SHP77 (cell line): ENCODE results near the gene G6PC2.
A peak's percentile ranks its signal among the peaks of the same experiment; 100 is the strongest.
"Not testable (repeated sequence)": the region's sequence is repeated elsewhere in the genome, so short reads cannot be mapped to it uniquely, and the experiment has no call there.

Experiments used
- DNase-seq, 2 experiments: peaks; one replicate each; lab custom pipeline; 2025; lab: John Stamatoyannopoulos, UW

Gene G6PC2

DNA sequence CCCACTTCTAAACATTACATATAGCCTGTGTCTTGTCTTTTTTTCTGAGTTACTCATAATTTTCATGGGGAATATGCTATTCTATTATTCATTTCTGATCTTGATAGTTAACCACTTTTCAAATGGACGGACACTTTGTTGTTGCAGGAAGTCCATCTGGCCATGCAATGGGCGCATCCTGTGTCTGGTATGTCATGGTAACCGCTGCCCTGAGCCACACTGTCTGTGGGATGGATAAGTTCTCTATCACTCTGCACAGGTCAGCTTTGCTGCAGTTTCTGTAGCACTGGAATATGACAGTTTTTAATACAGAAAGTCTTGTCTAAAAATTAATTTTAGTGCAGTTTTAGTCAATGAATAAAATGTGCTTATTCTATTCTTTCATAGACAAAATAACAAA is 3.3 kb downstream of the G6PC2 start:
- no peak for DNase-seq

DNA sequence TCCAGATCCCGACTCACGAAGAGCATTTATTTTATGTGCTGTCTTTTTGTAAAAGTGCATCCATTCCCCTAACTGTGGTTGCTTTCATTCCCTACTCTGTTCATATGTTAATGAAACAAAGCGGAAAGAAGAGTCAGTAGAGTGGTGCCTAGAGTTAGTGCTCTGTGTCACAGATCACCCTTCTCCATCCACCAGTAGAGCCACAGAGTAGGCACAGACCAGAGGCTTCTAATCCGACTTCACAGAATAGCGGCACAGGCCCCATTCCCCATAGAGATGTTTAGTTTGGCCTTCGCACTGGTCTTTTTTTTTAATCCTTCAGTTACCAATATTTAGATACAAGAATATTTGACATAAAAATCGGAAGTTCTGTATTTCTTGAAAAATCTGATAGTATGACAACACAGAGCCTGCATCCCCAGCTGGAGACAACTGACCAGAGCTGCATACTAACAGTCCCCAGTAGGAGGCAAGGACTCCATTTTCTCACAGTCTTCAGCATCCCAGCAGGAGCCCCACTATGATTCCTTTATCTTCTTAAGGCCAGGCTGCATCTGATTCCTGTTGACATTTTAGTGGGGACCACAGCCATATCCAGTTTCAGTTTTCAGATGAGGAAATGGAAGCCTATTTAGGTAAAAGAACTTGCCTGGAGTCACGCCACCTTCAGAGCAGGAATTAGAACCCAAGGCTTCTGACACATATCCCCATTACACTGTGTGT is 7.0 kb downstream of the G6PC2 start:
- no peak for DNase-seq

DNA sequence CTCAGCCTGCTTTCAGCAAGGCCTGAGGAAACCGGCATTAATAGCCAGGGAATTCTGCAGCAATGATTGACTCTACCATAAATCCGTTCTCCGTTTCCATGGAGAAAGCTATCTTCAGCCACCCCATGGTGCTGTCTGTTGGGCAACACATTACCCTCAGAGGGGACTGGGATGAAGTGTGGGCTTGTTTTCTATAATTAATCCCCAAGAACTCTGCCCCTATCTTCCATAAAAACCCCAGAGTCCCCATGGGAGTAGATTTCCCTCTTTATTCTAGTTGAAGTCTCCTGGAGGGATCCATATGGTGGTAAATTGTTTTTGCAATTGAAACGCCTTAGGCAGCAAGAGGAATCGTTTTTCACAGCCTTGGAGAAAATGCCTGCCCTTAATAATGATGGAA is 9.2 kb downstream of the G6PC2 start:
- no peak for DNase-seq

DNA sequence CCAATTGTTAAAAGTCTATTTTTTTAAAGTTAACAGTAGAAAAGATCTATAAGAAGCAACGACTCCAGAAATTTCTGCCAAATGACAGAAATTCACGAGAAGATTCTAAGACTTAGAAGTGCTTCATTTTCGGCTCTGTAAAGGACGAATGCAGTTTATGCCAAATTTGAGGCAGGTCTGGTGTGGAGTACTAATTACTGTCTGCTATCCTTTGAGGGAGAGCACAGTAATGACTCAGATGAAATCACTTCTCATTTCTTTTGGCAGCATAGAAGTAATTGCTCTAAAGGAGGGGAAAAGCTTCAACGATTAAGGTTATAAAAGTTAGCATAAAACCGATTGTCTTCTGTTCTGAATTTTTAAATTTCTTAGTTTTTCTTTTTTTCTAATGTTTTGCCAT is 11.4 kb downstream of the G6PC2 start:
- no peak for DNase-seq

DNA sequence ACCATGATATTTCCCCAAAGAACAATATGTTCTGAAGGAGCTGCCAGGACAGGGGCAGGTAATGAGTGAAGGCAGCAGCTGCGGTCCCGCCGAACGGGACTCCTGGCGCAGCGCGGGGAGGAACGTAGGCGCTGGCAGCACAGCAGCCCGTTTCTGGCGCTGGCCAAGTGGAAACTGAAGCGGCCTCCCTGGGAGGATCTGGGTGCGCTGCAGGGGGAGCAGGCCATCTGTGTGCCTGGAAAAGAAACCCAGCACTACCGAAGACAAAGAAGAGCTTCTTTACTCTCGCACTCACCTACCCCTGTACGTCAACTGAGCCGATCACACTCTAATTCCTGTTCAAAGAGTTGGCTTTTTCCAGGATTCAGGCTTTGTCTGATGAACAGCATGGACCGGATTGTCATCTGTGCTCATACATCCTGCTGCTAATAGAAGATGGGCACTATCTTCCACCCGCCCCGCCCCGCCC is 11.8 kb downstream of the G6PC2 start:
- peak; percentile 13 to 45 for DNase-seq

DNA sequence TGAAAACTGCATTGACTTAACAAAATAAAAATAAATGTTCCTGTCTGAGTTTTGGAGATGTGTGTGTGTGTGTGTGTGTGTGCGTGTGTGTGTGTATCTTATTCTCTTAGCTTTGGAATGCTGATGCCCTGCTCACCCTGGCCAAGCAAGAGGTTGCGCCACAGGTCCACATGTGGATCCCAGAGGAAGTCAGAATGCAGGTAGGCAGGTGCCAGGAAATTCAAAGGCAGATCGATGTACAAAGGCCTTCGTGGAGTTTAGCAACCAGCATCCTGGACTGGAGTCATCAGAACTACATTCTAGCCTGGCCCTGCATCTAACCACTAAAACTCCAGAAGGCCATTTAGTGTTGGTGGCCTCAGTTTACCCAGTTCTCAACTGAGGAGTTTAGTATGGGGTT is 12.4 kb downstream of the G6PC2 start:
- no peak for DNase-seq

DNA sequence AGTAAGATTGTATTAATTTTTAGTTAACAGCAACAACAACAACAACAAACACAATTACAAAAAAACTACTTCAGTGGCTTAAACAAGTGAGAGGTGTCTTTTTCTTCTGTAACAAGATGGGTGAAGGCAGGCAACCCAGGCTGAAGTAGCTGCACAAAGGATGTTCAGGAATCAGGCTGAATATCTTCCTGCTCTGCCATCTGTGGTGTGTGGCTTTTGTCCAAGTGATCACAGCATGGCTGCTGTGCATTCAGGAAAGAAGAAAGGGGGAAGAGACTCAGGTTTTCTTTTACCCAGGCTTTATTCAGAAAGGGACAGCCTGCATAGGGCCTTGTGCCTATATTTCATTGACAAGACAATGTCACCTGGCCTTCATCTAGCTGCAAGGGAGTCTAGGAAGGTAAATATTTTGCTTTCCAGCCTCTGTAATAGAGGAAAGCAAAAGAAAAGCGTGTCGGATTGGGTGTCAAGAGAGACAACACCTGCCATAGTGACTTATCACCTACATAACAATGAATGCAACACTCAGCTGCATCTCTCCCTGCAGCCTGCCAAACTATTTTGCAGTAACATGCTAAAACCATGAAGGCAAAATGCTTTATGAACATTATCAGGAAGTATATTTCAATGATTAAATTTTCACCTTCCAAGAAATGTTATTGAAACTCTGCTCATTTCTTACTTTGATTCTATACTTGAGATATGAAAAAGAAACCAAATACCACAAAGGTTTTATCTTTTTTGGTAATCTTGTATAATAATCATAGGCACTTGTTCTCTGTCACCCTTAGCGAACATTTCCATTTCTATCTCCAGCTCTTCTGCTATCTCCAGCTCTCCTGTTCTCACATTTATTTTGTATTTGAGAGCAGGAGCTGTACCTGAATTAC is 14.6 kb downstream of the G6PC2 start:
- no peak for DNase-seq

DNA sequence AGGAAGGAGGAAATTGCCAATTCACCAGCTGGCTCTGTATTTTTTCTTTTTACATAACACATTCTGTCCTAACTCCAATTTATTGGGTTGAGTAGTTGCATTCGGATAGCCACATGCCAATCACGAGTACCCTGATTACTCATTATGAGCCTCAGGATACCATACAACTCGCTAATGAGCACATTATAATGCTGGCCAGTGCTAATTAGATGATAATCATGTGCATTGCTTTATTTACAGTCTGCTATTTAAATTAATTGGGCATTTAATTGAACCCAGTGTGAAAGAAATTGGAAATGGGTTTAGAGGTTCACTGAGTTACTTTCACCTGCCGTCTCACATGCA is 15.2 kb downstream of the G6PC2 start:
- DNase-seq: no peak

DNA sequence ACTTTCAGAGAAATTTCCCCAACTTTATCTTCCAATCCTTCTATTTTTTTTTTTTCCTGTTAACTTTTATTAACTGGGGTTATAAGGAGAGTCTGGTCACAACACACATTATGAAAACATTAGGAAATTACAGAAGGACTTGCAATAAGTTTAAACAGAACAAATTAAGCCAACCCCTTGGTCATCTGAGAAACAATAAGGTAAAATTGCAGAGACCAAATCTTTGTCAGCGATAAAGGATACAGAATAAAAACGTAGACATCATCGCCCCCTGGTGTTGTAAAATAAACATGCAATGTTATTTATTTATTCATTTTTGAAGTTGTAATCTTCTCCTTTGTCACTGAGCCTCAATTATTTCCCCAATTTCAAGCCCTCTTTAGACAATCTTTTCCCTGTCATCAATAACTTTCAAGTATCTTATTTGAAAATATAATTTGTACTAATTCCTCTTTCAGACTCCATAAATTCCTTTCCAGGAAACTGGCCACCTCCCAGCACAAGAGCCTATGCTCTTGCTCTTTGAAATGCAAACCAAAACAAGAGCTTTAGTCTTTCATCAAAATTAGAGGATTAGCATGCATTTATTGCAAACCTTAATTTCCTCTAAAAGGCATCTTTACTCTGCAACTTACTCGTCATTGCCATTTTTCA is 19.5 kb downstream of the G6PC2 start:
- DNase-seq: no peak

DNA sequence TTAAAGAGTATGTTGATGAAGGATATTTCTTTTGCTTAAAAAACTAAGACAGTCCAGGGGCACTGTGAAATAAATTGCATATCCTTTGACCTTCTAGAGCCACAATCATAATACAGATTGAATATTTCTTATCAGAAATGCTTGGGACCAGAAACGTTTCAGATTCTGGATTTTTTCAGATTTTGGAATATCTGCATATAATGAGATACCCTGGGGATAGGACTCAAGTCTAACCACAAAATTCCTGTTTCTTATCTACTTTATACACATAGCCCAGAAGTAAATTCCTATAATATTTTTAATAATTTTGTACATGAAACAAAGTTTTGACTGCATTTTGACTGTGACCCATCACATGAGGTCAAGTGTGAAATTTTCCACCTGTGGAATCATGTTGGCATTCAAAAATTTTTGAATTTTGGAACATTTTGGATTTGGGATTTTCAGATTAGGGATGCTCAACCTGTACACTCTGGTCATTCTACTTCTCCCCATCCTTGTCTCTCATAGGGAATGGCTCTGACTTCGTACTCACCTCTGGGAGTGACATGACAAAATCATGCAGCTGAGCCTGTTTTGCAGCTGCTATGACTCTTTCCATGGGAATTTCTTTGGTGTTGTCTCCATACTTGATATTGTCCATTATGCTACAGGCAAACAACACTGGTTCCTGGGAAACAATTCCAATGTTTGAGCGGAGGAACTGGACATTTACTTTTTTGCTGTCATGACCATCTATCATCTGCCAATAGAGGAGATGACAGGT is 25.7 kb downstream of the G6PC2 start:
- no peak for DNase-seq

DNA sequence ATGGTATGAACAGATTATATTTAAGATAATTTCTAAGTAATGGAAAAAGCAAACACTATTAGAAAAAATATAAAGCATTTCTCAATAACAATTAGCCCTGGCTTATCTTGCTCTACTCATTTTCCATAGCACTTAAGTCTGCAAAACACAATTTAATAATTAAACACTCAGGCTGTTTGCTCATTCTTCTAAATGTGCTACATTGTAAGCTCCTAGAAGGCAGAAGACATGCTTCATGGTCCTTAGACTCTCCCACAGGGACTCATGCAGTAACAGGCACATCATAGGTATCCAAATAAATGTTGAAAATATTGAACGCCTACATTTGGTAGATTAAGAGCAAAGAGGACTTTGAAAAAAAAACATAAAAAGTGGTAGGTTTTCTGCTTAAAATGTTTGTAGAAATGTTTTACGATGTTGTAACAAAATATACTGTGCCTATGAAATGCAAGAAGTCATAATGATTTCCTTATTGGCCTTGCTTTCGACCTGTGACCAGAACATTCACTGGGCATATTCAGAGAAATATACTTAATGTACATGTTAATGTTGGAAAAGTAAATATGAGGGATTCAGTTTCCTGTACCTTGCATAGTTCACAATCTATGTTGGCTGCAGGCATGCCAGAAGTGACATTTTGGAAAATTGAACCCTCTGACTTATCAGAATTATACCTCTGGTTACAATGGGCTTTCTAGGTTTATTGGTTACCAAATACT is 27.2 kb downstream of the G6PC2 start:
- DNase-seq: no peak

DNA sequence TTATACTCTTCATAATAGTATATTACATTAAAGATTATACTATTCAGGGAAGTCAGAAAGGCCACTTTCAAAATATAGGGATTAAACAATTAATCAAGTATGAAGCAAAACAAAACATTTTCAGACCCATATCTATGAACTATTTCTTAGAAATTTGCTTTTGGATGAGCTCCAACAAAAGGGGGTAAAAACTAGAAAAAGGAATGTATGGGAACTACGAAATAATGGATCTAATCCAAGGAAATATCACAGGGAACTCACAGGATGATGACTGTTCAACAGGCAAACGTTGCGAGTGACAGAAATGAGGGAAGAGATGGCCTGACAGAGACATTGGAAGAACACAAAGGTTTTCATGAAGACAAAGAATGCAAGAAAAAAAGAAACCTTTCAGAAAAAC is 27.9 kb downstream of the G6PC2 start:
- no peak for DNase-seq

DNA sequence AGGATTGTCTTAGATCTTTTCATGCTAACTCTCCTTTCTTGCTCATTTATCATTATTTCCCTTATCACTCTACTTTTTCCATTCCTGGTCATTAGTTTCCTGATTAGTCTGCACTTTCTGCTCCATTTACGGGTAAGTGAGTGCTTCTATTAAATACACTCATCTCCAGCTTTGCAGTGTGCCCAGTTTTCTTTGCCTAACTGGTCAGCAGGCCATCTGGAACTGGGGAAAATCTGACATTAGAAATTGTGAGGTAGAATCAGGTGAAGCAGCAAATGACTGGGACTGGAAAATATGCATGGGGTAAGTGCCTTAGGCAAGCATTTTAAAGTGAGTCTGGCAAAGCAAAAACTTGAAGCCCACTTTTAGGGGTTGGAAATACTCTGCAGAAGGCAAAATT is 29.2 kb downstream of the G6PC2 start:
- DNase-seq: no peak

DNA sequence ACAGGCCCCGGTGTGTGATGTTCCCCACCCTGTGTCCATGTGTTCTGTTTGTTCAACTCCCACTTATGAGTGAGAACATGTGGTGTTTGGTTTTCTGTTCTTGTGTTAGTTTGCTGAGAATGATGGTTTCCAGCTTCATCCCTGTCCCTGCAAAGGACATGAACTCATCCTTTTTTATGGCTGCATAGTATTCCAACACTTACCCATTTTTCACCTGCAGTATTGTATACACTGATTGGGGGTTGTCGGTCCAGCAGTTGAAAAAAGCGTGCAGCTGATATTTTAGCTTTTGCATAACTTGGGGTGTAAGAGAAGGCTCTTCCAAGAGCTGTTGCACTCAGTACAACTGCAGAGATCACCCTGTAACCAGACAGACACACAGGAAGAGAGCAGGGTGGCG is 31.1 kb downstream of the G6PC2 start:
- DNase-seq: not testable (repeated sequence)

DNA sequence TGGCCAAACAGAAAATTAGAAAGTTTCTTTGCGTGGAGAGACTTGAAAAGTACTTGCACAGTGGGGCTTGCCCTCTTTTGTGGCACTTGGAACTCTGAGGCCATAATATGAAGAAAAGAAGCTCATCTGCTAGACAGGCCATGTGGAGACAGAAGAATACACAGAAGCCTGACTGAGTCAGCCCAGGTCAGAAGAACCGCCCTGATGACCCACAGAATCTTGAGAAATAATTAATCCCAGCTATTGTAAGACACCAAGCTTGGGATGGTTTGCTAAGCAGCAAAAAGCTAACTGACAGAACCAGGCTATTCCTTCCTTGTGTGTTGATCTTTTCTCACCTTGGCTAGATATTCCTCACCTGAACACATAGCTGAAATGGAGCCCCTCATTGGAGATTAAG is 33.7 kb downstream of the G6PC2 start:
- DNase-seq: no peak

DNA sequence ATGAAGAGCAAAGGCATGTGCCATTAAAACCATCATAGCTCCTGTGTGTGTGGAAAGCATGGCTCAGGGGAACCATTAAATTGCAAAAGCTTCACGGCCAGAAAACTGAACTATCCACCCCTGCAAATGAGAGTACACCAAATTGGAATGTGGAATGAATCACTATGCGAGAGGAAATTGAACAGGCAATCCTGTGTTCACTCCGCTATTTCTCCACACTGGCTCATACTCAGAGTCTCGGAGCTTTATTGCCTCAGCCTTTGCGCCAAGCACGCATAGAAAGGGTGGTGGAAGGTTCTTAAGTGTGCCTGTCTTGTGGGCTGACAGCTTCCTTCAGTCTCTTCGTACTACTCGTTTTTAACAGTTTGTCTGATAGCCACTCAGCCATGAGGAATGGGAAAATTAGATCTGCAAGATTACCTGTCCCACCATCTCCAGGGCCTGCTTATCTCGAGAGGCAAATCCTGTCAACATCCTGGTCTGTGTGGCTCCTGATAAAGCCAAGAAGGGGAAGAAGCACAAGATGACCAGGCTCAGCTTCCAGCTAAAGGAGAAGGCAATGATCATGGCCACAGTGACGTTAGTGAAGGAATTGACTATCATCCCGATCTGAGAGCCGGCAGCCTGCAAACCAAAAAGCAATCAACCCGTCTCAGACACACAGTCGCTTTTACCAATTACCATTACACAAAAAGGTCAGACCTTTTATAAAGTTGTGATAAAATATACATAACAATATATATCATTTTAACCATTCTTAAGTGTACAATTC is 34.9 kb downstream of the G6PC2 start:
- no peak for DNase-seq

DNA sequence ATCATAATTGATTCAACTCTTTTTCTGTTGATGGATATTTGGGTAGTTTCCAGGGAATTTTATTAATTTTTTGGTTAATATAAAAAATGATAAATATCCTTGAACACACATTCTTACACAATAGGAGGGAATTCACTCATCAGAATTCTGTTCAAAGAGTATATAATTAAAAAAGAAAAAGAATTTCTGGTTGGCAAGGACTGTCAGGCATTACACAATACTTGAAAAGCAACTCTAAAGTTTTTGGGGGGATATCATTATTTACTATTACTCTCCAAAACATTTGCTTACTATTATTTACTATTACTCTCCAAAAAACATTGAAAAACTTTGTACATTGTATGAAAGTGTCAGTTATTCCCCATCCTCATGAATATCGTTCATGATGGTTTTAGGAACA is 38.0 kb downstream of the G6PC2 start:
- DNase-seq: no peak

DNA sequence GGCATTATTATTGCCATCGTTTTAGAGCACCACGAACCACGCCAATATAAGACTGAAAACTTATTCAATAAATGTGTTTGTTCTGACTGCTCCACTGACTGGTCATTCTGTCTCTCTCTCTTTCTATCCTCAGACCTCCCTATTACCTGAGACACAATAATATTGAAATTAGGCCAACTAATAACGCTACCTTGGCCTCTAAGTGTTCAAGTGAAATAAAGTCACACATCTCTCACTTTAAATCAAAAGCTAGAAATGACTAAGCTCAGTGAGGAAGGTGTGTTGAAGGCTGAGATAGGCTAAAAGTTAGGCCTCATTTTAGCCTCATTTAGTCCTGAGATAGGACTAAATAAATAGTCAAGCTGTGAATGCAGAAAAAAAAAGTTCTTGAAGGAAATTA is 38.8 kb downstream of the G6PC2 start:
- no peak for DNase-seq

DNA sequence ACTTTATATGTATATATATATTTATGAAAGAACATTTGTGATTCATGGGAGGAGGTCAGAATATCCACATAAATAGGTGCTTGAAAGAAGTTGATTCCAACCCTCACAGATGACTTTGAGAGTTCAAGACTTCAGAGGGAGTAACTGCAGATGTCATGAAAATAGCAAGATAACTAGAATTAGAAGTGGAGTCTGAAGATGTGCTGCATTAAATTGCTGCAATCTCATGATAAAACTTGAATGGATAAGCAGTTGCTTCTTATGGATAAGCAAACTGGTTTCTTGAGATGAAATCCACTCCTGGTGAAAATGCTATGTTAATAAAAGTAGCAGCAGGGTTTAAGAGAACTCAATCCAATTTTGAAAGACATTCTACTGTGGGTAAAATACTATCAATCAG is 40.2 kb downstream of the G6PC2 start:
- no peak for DNase-seq

DNA sequence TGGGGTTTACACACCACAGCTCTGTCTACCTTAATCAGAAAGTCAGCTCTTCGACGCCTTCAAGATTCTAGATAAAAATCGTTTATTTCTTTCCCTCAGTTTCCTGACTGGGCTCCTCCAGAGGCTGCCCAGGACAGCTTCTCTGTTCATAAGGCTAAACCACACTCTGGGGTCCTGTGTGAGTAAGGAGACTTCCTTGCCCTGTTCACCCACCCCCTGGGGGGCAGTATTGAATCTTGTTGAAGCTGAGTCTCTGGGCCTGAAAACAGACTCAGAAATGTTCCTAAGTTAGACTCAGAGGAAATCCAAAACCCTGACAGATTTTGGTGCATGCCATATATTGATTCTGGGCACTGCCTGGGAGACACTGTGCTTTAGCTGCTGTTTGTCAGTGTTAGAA is 43.0 kb downstream of the G6PC2 start:
- no peak for DNase-seq

DNA sequence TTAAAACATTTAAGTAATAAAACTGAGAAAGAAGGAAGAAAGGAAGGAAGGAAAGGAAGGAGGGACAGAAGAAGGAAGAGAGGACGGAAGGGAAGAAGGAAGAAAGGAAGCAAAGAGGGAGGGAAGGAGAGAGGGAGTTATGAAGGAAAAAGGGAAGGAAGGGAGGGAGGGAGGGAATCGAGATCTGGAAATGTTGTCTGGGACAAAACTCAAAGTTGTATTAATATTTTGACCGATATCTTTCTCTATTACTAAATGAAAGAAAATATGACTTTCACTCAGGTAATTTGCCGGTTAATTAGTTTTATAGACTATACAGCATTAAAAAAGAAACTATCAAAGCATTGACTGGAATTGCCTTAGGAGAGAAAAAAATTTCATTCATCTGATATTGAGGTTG is 44.4 kb downstream of the G6PC2 start:
- DNase-seq: no peak
